GM19395 (cell line): Measurements from ENCODE around the gene GREB1.

Experiments
- ATAC-seq: cut with Tn5 transposase; IDR thresholded peaks from one replicate; pipeline ENCODE4 v1.9.1; 2021; ENCODE audit warnings: mild to moderate bottlenecking, moderate library complexity; ENCODE audit not compliant: unreplicated experiment

GREB1 gene

DNA sequence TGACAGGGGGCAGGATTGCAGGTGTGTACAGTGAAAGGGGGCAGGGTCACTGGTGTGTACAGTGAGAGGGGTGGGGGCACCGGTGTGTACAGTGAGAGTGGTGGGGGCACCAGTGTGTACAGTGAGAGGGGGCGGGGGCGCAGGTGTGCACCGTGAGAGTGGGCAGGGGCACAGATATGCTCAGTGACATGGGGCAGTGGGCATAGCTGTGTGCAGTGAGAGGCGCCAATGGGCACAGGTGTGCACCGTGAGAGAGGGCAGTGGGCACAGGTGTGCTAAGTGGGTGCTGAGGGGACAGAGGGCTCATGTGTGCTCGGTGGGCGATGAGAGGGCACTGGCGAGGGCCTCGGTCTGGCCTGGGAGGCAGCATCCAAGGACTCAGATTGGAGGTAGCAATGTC, 63.0 kb downstream of the GREB1 start:
- no peak for ATAC-seq

- ATAC-seq = no peak
These were observed 63.8 kb downstream of the GREB1 start for GRCh38 chr2:11597538-11598225.

- ATAC-seq = no peak
These were observed 64.4 kb downstream of the GREB1 start for GRCh38 chr2:11598228-11598731.

DNA sequence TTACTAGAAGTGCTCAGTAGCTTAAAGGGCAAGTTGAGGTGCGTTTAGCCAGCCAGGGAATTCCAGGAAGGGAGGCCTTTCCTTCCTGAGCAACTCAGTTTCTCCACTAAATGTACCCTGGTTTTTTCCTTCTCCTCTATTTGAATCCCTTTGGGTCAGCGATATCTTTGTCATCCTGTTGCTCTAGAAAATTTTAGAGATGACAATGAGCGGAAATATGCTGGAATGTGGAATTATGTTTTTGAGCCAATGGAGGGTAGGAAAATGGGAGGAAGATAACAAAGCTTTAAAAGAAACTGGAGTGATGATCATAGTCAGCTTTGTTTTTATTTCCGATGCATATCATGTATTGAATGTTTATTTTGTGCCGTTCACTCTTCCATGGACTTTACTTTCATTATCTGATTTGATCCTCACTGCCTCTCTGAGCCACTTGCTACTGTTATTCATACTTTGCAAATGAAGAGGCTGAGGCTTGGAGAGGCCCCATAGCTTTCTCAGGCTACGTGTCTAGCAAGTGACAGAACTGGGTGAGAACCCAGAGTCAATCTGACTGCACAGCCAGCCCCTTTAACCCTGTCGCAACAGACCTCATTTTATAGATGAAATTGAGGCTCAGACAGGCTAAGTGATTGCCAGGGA, 68.8 kb downstream of the GREB1 start:
- ATAC-seq = no peak

DNA sequence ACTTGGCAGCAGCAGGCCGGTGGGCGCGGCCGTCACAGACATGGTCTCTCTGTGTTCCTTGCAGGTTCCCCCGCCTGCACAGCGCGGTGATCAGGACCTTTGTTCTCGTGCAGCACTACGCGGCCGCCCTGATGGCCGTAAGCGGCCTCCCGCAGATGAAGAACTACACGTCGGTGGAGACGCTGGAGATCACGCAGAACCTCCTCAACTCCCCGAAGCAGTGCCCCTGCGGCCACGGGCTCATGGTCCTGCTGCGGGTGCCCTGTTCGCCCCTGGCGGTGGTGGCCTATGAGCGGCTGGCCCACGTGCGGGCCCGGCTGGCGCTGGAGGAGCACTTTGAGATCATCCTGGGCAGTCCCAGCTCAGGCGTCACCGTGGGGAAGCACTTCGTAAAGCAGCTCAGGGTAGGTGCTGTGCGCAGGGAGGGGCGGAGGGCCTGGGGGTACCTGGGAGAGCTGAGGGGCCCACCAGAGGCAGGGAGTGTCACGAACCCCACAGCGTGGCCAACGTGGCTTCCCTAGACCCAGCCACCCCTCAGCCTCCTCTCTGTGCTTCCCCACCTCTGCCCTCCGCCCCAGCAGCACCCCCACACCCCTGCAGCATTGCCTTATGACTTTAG, 76.9 kb downstream of the GREB1 start:
- no peak for ATAC-seq

GRCh38 chr2:11611251-11611650, 77.4 kb downstream of the GREB1 start:
- ATAC-seq = no peak

- no peak for ATAC-seq
These were observed 78.8 kb downstream of the GREB1 start for GRCh38 chr2:11612553-11613215.

- no peak for ATAC-seq
These were observed 79.5 kb downstream of the GREB1 start for GRCh38 chr2:11613297-11613696.

GRCh38 chr2:11615209-11615608, 81.4 kb downstream of the GREB1 start:
- ATAC-seq = no peak

GRCh38 chr2:11616097-11616687, 82.3 kb downstream of the GREB1 start:
- ATAC-seq = no peak

- no peak for ATAC-seq
These were observed 83.1 kb downstream of the GREB1 start for GRCh38 chr2:11616851-11617415.

- no peak for ATAC-seq
These were observed 83.7 kb downstream of the GREB1 start for GRCh38 chr2:11617527-11617926.

DNA sequence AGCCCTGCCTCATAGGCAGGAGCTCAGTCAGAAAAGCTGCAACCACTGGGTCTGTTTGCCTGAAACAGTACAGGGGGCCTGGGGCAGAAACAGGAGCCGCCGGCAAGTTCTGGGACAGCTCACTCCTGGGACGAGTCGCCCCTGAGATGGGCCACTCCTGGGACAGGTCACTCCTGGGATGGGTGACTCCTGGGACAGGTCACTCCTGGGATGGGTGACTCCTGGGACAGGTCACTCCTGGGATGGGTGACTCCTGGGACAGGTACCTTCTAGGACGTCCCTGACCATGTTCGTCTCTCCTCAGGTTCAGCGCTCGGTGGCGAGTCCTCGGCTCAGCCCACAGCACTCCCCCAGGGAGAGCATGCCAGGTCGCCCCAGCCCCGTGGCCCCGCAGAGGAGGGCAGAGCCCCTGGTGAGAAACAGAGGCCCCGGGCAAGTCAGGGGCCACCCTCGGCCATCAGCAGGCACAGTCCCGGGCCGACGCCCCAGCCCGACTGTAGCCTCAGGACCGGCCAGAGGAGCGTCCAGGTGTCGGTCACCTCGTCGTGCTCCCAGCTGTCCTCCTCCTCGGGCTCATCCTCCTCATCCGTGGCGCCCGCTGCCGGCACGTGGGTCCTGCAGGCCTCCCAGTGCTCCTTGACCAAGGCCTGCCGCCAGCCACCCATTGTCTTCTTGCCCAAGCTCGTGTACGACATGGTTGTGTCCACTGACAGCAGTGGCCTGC, 84.3 kb downstream of the GREB1 start:
- no peak for ATAC-seq

DNA sequence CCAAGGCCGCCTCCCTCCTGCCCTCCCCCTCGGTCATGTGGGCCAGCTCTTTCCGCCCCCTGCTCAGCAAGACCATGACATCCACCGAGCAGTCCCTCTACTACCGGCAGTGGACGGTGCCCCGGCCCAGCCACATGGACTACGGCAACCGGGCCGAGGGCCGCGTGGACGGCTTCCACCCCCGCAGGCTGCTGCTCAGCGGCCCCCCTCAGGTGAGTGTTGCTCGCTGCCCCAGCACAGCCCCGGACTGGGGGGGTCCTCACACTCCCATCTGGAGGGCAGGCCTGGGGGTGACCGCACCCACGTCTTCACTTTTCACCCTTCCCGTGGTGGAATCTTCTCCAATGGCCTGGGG, 84.8 kb downstream of the GREB1 start:
- no peak for ATAC-seq

GRCh38 chr2:11621410-11621809, 87.6 kb downstream of the GREB1 start:
- no peak for ATAC-seq

- no peak for ATAC-seq
These were observed 88.8 kb downstream of the GREB1 start for GRCh38 chr2:11622611-11623010.

GRCh38 chr2:11624893-11625292, 91.0 kb downstream of the GREB1 start:
- ATAC-seq = no peak

GRCh38 chr2:11625671-11626070, 91.8 kb downstream of the GREB1 start:
- ATAC-seq = no peak

- no peak for ATAC-seq
These were observed 94.8 kb downstream of the GREB1 start for GRCh38 chr2:11628675-11629074.

GRCh38 chr2:11629215-11629614, 95.4 kb downstream of the GREB1 start:
- ATAC-seq = no peak
